Measurements from ENCODE around the gene ALDH1L1.

Gene ALDH1L1

GRCh38 chr3:126202680-126203079 is 22.3 kb upstream of the ALDH1L1 start:
- no peaks in the 10 kb centered on the region for H3K9me3 Mint-ChIP-seq
- DNase-seq (ENCODE audit: low spot score), result no peak
- H3K36me3 Mint-ChIP-seq (ENCODE audit: low read depth), result no peaks in the 10 kb centered on the region
- H3K27me3 Mint-ChIP-seq (ENCODE audit: low read depth), result no peaks in the 10 kb centered on the region
- H3K27ac Mint-ChIP-seq, result no peak overlapping the region
- H3K4me3 Mint-ChIP-seq, result no peak overlapping the region
- no peaks in the 10 kb centered on the region for H3K4me1 Mint-ChIP-seq (ENCODE audit: low read depth)

GRCh38 chr3:126202276-126202675 is 21.9 kb upstream of the ALDH1L1 start:
- Mint-ChIP-seq H3K27ac (no peak overlapping the region), H3K9me3 (no peaks in the 10 kb centered on the region), H3K4me3 (no peak overlapping the region), H3K36me3 (ENCODE audit: low read depth) (no peaks in the 10 kb centered on the region), H3K27me3 (ENCODE audit: low read depth) (no peaks in the 10 kb centered on the region), H3K4me1 (ENCODE audit: low read depth) (no peaks in the 10 kb centered on the region)
- DNase-seq (ENCODE audit: low spot score), result no peak

- Mint-ChIP-seq H3K27ac (no peak overlapping the region), H3K9me3 (no peaks in the 10 kb centered on the region), H3K4me1 (ENCODE audit: low read depth) (no peaks in the 10 kb centered on the region), H3K36me3 (ENCODE audit: low read depth) (no peaks in the 10 kb centered on the region), H3K4me3 (no peak overlapping the region), H3K27me3 (ENCODE audit: low read depth) (no peaks in the 10 kb centered on the region)
- DNase-seq (ENCODE audit: low spot score), result no peak
These were observed 20.8 kb upstream of the ALDH1L1 start for GRCh38 chr3:126201168-126201567.

- Mint-ChIP-seq H3K4me3 (no peak overlapping the region), H3K27me3 (ENCODE audit: low read depth) (no peaks in the 10 kb centered on the region), H3K9me3 (no peaks in the 10 kb centered on the region), H3K4me1 (ENCODE audit: low read depth) (no peaks in the 10 kb centered on the region), H3K36me3 (ENCODE audit: low read depth) (no peaks in the 10 kb centered on the region), H3K27ac (no peak overlapping the region)
- DNase-seq (ENCODE audit: low spot score), result no peak
These were observed 20.1 kb upstream of the ALDH1L1 start for GRCh38 chr3:126200534-126200933.

GRCh38 chr3:126199256-126199655 is 18.9 kb upstream of the ALDH1L1 start:
- DNase-seq (ENCODE audit: low spot score), result no peak
- Mint-ChIP-seq H3K27ac (no peak overlapping the region), H3K4me3 (no peak overlapping the region), H3K4me1 (ENCODE audit: low read depth) (no peaks in the 10 kb centered on the region), H3K36me3 (ENCODE audit: low read depth) (no peaks in the 10 kb centered on the region), H3K9me3 (peaks cover 11% of the 10 kb centered on the region), H3K27me3 (ENCODE audit: low read depth) (no peaks in the 10 kb centered on the region)

- Mint-ChIP-seq H3K9me3 (peaks cover 12% of the 10 kb centered on the region), H3K27me3 (ENCODE audit: low read depth) (no peaks in the 10 kb centered on the region), H3K27ac (no peak overlapping the region), H3K36me3 (ENCODE audit: low read depth) (no peaks in the 10 kb centered on the region), H3K4me3 (no peak overlapping the region), H3K4me1 (ENCODE audit: low read depth) (no peaks in the 10 kb centered on the region)
- no peak for DNase-seq (ENCODE audit: low spot score)
These were observed 17.6 kb upstream of the ALDH1L1 start for GRCh38 chr3:126197854-126198584.

- no peak for DNase-seq (ENCODE audit: low spot score)
- Mint-ChIP-seq H3K27me3 (ENCODE audit: low read depth) (no peaks in the 10 kb centered on the region), H3K4me3 (no peak overlapping the region), H3K27ac (no peak overlapping the region), H3K36me3 (ENCODE audit: low read depth) (no peaks in the 10 kb centered on the region), H3K9me3 (peaks cover 12% of the 10 kb centered on the region), H3K4me1 (ENCODE audit: low read depth) (no peaks in the 10 kb centered on the region)
These were observed 17.0 kb upstream of the ALDH1L1 start for GRCh38 chr3:126197343-126197742.

GRCh38 chr3:126194713-126195305 is 14.4 kb upstream of the ALDH1L1 start:
- Mint-ChIP-seq H3K9me3 (peaks cover 12% of the 10 kb centered on the region), H3K27ac (no peak overlapping the region), H3K36me3 (ENCODE audit: low read depth) (no peaks in the 10 kb centered on the region), H3K4me1 (ENCODE audit: low read depth) (no peaks in the 10 kb centered on the region), H3K27me3 (ENCODE audit: low read depth) (no peaks in the 10 kb centered on the region), H3K4me3 (no peak overlapping the region)
- DNase-seq (ENCODE audit: low spot score), result no peak

- no peaks in the 10 kb centered on the region for H3K4me1 Mint-ChIP-seq (ENCODE audit: low read depth)
- no peak for DNase-seq (ENCODE audit: low spot score)
- H3K4me3 Mint-ChIP-seq, result no peak overlapping the region
- H3K9me3 Mint-ChIP-seq, result peaks cover 12% of the 10 kb centered on the region
- H3K36me3 Mint-ChIP-seq (ENCODE audit: low read depth), result no peaks in the 10 kb centered on the region
- H3K27ac Mint-ChIP-seq, result no peak overlapping the region
- H3K27me3 Mint-ChIP-seq (ENCODE audit: low read depth), result no peaks in the 10 kb centered on the region
These were observed 10.9 kb upstream of the ALDH1L1 start for GRCh38 chr3:126191246-126191645.

GRCh38 chr3:126187920-126188319 is 7.5 kb upstream of the ALDH1L1 start:
- no peaks in the 10 kb centered on the region for H3K4me1 Mint-ChIP-seq (ENCODE audit: low read depth)
- no peaks in the 10 kb centered on the region for H3K36me3 Mint-ChIP-seq (ENCODE audit: low read depth)
- peaks cover 3% of the 10 kb centered on the region for H3K27me3 Mint-ChIP-seq (ENCODE audit: low read depth)
- H3K9me3 Mint-ChIP-seq, result no peaks in the 10 kb centered on the region
- no peak overlapping the region for H3K27ac Mint-ChIP-seq
- H3K4me3 Mint-ChIP-seq, result no peak overlapping the region
- no peak for DNase-seq (ENCODE audit: low spot score)

- Mint-ChIP-seq H3K9me3 (no peaks in the 10 kb centered on the region), H3K36me3 (ENCODE audit: low read depth) (no peaks in the 10 kb centered on the region), H3K4me1 (ENCODE audit: low read depth) (no peaks in the 10 kb centered on the region), H3K27ac (no peak overlapping the region), H3K27me3 (ENCODE audit: low read depth) (peaks cover 7% of the 10 kb centered on the region), H3K4me3 (no peak overlapping the region)
- no peak for DNase-seq (ENCODE audit: low spot score)
These were observed 6.4 kb upstream of the ALDH1L1 start for GRCh38 chr3:126186749-126187148.

GRCh38 chr3:126186271-126186670 is 5.9 kb upstream of the ALDH1L1 start:
- Mint-ChIP-seq H3K27me3 (ENCODE audit: low read depth) (peaks cover 12% of the 10 kb centered on the region), H3K9me3 (no peaks in the 10 kb centered on the region), H3K4me3 (no peak overlapping the region), H3K4me1 (ENCODE audit: low read depth) (no peaks in the 10 kb centered on the region), H3K27ac (no peak overlapping the region), H3K36me3 (ENCODE audit: low read depth) (no peaks in the 10 kb centered on the region)
- DNase-seq (ENCODE audit: low spot score), result no peak

- no peak overlapping the region for H3K4me3 Mint-ChIP-seq
- H3K27ac Mint-ChIP-seq, result no peak overlapping the region
- H3K36me3 Mint-ChIP-seq (ENCODE audit: low read depth), result no peaks in the 10 kb centered on the region
- H3K9me3 Mint-ChIP-seq, result no peaks in the 10 kb centered on the region
- H3K4me1 Mint-ChIP-seq (ENCODE audit: low read depth), result no peaks in the 10 kb centered on the region
- peaks cover 24% of the 10 kb centered on the region for H3K27me3 Mint-ChIP-seq (ENCODE audit: low read depth)
- no peak for DNase-seq (ENCODE audit: low spot score)
These were observed 4.1 kb upstream of the ALDH1L1 start for GRCh38 chr3:126184465-126185000.

GRCh38 chr3:126181398-126181725 is 976 bp upstream of the ALDH1L1 start:
- Mint-ChIP-seq H3K36me3 (ENCODE audit: low read depth) (no peaks in the 10 kb centered on the region), H3K27ac (no peak overlapping the region), H3K27me3 (ENCODE audit: low read depth) (peaks cover 38% of the 10 kb centered on the region), H3K4me1 (ENCODE audit: low read depth) (no peaks in the 10 kb centered on the region), H3K4me3 (no peak overlapping the region), H3K9me3 (no peaks in the 10 kb centered on the region)
- no peak for DNase-seq (ENCODE audit: low spot score)
